Natural killer cell treated with Interleukin-12 subunit alpha and Interleukin-12 subunit beta and Interleukin-15 and Interleukin-18, amount 100 ng/mL, for 72 hours (primary cell): ENCODE results near the gene NEK3. TPM values are rescaled to one million over a fixed set of nuclear protein-coding genes. Genes with fewer than 3 reads are reported as not detected.

Source experiments
- ATAC-seq, 2 donors: fragments of 150-1000 bp; cut with Tn5 transposase in 1 of 2; sonication (Bioruptor Pico), chemical (Tn5 transposase) in 1 of 2; 2 replicates each; pipeline ENCODE4 v1.10.0; 2021
- DNase-seq: peaks from one replicate; pipeline ENCODE4 v3.0.0; 2022; ENCODE audit warnings: low spot score
- H3K27ac Mint-ChIP-seq, 2 donors: 1 replicate in 1 of 2; 2 replicates in 1 of 2; pipeline ENCODE4 v1.8.0; 2022; ENCODE audit warnings: mixed read lengths in 2 of 2, mild to moderate bottlenecking in 1 of 2, moderate library complexity in 1 of 2
- H3K27me3 Mint-ChIP-seq, 2 donors: 1 replicate in 1 of 2; 2 replicates in 1 of 2; pipeline ENCODE4 v1.8.0; 2022; ENCODE audit warnings: mixed read lengths in 2 of 2
- H3K36me3 Mint-ChIP-seq: one replicate; pipeline ENCODE4 v1.8.0; 2022; ENCODE audit warnings: mixed read lengths
- H3K4me1 Mint-ChIP-seq, 2 donors: 1 replicate in 1 of 2; 2 replicates in 1 of 2; pipeline ENCODE4 v1.8.0; 2022; ENCODE audit warnings: low read depth in 2 of 2, mixed read lengths in 2 of 2, mild to moderate bottlenecking in 1 of 2
- H3K4me3 Mint-ChIP-seq: one replicate; pipeline ENCODE4 v1.8.0; 2022; ENCODE audit warnings: mixed read lengths
- H3K9me3 Mint-ChIP-seq: 2 replicates; pipeline ENCODE4 v1.8.0; 2022; ENCODE audit warnings: mixed read lengths
- total RNA-seq, 2 donors: library from RNA; stranded (reverse); gene quantifications; one replicate each; pipeline ENCODE4 v1.2.3, GENCODE V29; 2022

NEK3 gene
- total RNA-seq, 2 donors from 2014 or later = 3.4 to 3.7 TPM

- H3K4me1 Mint-ChIP-seq = peaks cover 24 to 25% of the 10 kb centered on the region in 2 donors
- peak overlapping the region; percentile 35 for H3K4me3 Mint-ChIP-seq
Measured at GRCh38 chr13:52160506-52160905, 1.1 kb upstream of the NEK3 start.

DNA sequence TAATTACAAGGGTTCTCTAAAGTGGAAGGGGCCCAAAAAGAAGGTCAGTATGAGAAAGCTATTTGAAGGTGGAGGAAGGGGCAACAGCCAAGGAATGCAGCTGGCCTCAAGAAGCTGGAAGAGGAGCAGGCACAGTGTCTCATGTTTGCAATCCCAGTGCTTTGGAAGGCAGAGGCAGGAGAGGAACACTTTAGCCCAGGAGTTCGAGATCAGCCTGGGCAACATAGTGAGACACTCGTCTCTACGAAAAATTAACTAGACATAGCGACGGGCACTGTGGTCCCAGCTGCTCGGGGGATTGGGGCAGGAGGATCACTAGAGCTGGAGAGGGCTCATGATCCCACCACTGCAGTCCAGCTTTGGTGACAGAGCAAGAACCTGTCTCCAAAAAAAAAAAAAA lies 656 bp upstream of the NEK3 start:
- H3K27me3 Mint-ChIP-seq = peaks cover 0 to 3% of the 10 kb centered on the region in 2 donors
- no peak for DNase-seq
- H3K27ac Mint-ChIP-seq = peak overlapping the region; percentile 40 to 60
- H3K4me1 Mint-ChIP-seq = peaks cover 24 to 25% of the 10 kb centered on the region in 2 donors
- ATAC-seq = no peak
- H3K4me3 Mint-ChIP-seq = peak overlapping the region; percentile 90
- no peaks in the 10 kb centered on the region for H3K36me3 Mint-ChIP-seq
- no peaks in the 10 kb centered on the region for H3K9me3 Mint-ChIP-seq

More at GRCh38 chr13:52160506-52160905, 1.1 kb upstream of the NEK3 start:
- Mint-ChIP-seq H3K36me3 (no peaks in the 10 kb centered on the region), H3K27me3 (peaks cover 0 to 3% of the 10 kb centered on the region in 2 donors), H3K9me3 (no peaks in the 10 kb centered on the region), H3K27ac (no peak overlapping the region)
- ATAC-seq (no peak), DNase-seq (no peak)

- Mint-ChIP-seq H3K36me3 (no peaks in the 10 kb centered on the region), H3K9me3 (no peaks in the 10 kb centered on the region), H3K27me3 (peaks cover 0 to 3% of the 10 kb centered on the region in 2 donors), H3K27ac (peak overlapping the region; percentile 55 to 82), H3K4me1 (peaks cover 24 to 25% of the 10 kb centered on the region in 2 donors), H3K4me3 (peak overlapping the region; percentile 90)
- no peak for DNase-seq
- no peak for ATAC-seq
Measured at GRCh38 chr13:52158629-52159158, 703 bp downstream of the NEK3 start.

GRCh38 chr13:52156724-52157261 lies 2.6 kb downstream of the NEK3 start:
- Mint-ChIP-seq H3K4me1 (peaks cover 24 to 25% of the 10 kb centered on the region in 2 donors), H3K4me3 (peak overlapping the region; percentile 46), H3K9me3 (no peaks in the 10 kb centered on the region), H3K27ac (peak overlapping the region in 1 of 2 donors; percentile 1), H3K36me3 (no peaks in the 10 kb centered on the region), H3K27me3 (peaks cover 0 to 3% of the 10 kb centered on the region in 2 donors)
- DNase-seq (no peak), ATAC-seq (no peak)

GRCh38 chr13:52155177-52155576 lies 4.2 kb downstream of the NEK3 start:
- H3K36me3 Mint-ChIP-seq = no peaks in the 10 kb centered on the region
- no peak overlapping the region for H3K4me3 Mint-ChIP-seq
- ATAC-seq (no peak), DNase-seq (no peak)
- peaks cover 20 to 25% of the 10 kb centered on the region in 2 donors for H3K4me1 Mint-ChIP-seq
- no peak overlapping the region for H3K27ac Mint-ChIP-seq
- H3K27me3 Mint-ChIP-seq = peaks cover 0 to 3% of the 10 kb centered on the region in 2 donors
- H3K9me3 Mint-ChIP-seq = no peaks in the 10 kb centered on the region

DNA sequence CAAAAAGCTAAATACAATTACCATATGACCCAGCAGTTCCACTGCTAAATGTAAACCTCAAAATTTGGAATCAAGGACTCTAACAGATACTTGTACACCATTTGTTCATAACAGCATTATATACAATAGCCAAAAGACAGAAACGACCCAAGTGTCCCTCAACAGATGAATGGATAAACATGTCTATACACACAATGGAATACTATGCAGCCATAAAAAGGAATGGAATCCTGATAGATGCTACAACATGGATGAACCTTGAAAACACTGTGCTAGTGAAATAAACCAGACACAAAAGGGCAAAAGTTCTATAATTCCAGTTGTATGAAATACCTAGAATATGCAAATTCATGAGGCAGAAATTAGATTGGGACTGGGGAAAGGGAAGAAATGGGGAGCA lies 12.2 kb downstream of the NEK3 start:
- Mint-ChIP-seq H3K27me3 (no peaks in the 10 kb centered on the region), H3K27ac (no peak overlapping the region), H3K9me3 (no peaks in the 10 kb centered on the region), H3K36me3 (peaks cover 6% of the 10 kb centered on the region), H3K4me1 (no peaks in the 10 kb centered on the region), H3K4me3 (no peak overlapping the region)
- no peak for DNase-seq
- no peak for ATAC-seq

- H3K27ac Mint-ChIP-seq = no peak overlapping the region
- no peak for DNase-seq
- H3K36me3 Mint-ChIP-seq = no peaks in the 10 kb centered on the region
- H3K4me1 Mint-ChIP-seq = no peaks in the 10 kb centered on the region
- no peaks in the 10 kb centered on the region for H3K27me3 Mint-ChIP-seq
- ATAC-seq = no peak
- no peak overlapping the region for H3K4me3 Mint-ChIP-seq
- H3K9me3 Mint-ChIP-seq = no peaks in the 10 kb centered on the region
Measured at GRCh38 chr13:52141299-52141698, 18.1 kb downstream of the NEK3 start.

- no peaks in the 10 kb centered on the region for H3K27me3 Mint-ChIP-seq
- DNase-seq (no peak), ATAC-seq (no peak)
- no peak overlapping the region for H3K27ac Mint-ChIP-seq
- no peaks in the 10 kb centered on the region for H3K9me3 Mint-ChIP-seq
- H3K4me3 Mint-ChIP-seq = no peak overlapping the region
- no peaks in the 10 kb centered on the region for H3K4me1 Mint-ChIP-seq
- H3K36me3 Mint-ChIP-seq = no peaks in the 10 kb centered on the region
Measured at GRCh38 chr13:52137489-52137888, 21.9 kb downstream of the NEK3 start.

DNA sequence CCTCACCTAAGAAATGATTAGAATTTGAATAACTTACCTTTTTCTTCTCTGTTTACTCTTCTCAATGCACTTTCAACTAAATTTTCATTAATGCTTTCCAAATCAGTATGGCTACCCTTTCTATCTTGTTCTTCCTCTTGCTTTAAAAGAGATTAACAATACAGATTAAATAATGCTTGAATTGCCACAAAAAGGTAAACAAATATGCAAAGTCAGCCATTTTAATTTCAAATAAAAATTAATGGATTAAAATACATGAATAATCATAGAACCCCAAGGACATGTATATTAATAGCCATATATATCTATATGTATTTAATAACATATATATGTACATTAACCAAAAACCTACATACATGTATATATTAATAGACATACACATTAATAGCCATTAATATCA lies 22.6 kb downstream of the NEK3 start:
- H3K27me3 Mint-ChIP-seq = no peaks in the 10 kb centered on the region
- H3K27ac Mint-ChIP-seq = no peak overlapping the region
- no peaks in the 10 kb centered on the region for H3K36me3 Mint-ChIP-seq

DNA sequence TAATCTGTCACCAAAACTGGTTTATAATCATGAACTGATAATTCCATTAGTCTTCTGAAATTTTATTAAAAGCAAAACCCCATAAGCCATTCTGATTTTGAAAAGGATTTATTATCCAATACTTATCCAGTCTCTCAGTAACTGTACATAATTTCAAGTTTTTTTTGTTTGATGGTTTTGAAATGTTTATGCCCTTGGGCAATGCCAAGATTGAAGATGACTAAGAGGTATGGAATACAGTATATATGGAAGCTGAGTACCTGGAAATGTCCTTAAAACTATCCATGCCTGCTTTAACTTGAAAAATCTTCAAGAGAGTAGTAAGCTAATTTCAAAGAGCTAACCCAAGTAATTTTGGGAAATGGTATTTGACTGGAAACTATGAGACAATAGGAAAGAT lies 28.8 kb downstream of the NEK3 start:
- H3K9me3 Mint-ChIP-seq = no peaks in the 10 kb centered on the region
- no peak overlapping the region for H3K27ac Mint-ChIP-seq
- ATAC-seq = no peak
- peaks cover 16 to 17% of the 10 kb centered on the region in 2 donors for H3K27me3 Mint-ChIP-seq
- DNase-seq = no peak
- no peak overlapping the region for H3K4me3 Mint-ChIP-seq
- peaks cover 5 to 11% of the 10 kb centered on the region in 2 donors for H3K4me1 Mint-ChIP-seq
- no peaks in the 10 kb centered on the region for H3K36me3 Mint-ChIP-seq

More for the DNA sequence above, 22.6 kb downstream of the NEK3 start:
- H3K9me3 Mint-ChIP-seq = no peaks in the 10 kb centered on the region
- no peak overlapping the region for H3K4me3 Mint-ChIP-seq
- no peaks in the 10 kb centered on the region for H3K4me1 Mint-ChIP-seq
- DNase-seq = no peak
- ATAC-seq = no peak

DNA sequence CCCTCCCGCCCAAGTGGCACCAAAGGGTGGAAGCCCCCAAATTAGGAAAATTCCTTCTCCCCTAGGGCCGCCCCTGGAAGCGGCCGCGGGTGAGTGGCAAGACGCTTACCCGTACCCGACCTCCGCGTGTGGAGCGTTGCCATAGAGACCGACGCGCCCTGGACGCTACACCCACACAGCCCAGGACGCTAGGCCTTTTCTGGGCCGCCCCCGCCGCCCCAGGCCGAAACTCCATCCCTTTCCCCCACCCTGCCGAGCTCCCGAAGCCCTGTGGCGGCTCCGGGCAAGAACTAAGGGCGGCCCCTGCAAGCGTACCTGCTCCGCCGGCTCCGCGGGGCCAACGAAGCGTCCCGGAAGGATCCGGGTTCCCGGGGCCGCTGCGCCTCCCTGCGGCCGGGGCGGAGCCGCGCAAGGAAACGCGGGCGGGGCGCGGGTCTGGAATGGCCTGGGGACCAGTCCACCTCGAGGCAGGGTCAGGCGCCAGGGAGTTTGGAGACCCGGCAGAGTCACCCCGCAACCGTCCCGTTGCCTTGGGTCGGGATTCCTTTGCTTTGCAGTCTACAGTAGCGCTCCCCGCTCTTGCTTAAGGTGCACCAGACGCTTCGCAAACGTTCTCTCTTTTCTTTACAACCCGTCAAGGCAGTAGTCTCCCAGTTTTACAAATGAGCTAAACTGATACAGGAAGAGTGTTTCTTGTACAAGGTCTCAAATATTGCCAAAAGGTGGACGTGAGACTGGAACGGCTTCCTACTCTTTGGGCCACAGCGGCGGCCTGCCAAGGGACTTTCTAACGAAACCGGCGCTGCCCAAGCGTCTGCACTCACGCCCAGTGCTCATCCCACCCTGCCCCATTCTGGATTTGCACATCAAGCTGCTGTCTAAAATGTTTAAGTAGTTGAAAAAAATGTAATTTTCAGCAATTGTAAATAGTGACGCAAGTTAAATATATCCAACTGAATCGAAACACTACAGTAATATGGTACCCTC lies 30.4 kb downstream of the NEK3 start, which contains the start of gene NEK5:
TSS of gene NEK5 (minus strand) at position 360 of the 987 bp plus-strand sequence. CDS start 1,591 bp downstream, outside the sequence.
- no peak within 1 kb of the TSS for H3K27ac Mint-ChIP-seq
- H3K4me3 Mint-ChIP-seq = peak within 1 kb of the TSS; percentile 90
- H3K4me1 Mint-ChIP-seq = peaks cover 5 to 11% of the 10 kb centered on the region in 2 donors
- ATAC-seq (peak; percentile 86 to 87), DNase-seq (peak; percentile 66)
- no peaks in the 10 kb centered on the region for H3K36me3 Mint-ChIP-seq
- H3K27me3 Mint-ChIP-seq = peaks cover 16 to 24% of the 10 kb centered on the region in 2 donors
- H3K9me3 Mint-ChIP-seq = no peaks in the 10 kb centered on the region

GRCh38 chr13:52127783-52128702 lies 31.4 kb downstream of the NEK3 start:
- peaks cover 23 to 28% of the 10 kb centered on the region in 2 donors for H3K27me3 Mint-ChIP-seq
- peak overlapping the region; percentile 90 for H3K4me3 Mint-ChIP-seq
- H3K36me3 Mint-ChIP-seq = no peaks in the 10 kb centered on the region
- DNase-seq = no peak
- ATAC-seq = peak; percentile 21 to 70
- no peak overlapping the region for H3K27ac Mint-ChIP-seq
- H3K4me1 Mint-ChIP-seq = peaks cover 5 to 11% of the 10 kb centered on the region in 2 donors
- no peaks in the 10 kb centered on the region for H3K9me3 Mint-ChIP-seq

DNA sequence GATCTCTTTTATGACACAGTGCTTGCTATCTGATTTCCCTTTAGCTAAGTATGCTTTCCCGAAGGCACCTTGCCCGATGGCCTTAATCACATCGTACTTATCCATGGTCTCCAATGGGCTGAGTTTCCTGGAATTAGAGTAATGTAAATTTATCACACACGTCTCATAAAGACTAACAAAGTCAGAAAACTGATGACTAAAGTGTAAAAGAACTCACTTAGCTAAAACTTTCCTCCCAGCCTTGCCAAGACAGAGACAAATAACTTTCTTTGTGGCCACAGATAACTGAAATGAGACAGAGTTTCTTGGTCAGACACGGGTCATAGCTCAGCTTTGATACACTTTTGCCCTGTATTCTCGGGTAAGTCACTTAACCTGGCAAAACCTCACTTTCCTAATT lies 32.0 kb downstream of the NEK3 start:
- Mint-ChIP-seq H3K4me1 (peaks cover 5 to 11% of the 10 kb centered on the region in 2 donors), H3K4me3 (peak overlapping the region; percentile 90), H3K27me3 (peaks cover 28% of the 10 kb centered on the region in 2 donors), H3K36me3 (no peaks in the 10 kb centered on the region), H3K9me3 (no peaks in the 10 kb centered on the region), H3K27ac (no peak overlapping the region)
- ATAC-seq = no peak
- no peak for DNase-seq
